Mucosa of stomach (tissue), 1 donor: Measurements from ENCODE around the gene NLK.
"Not testable (repeated sequence)": the region's sequence is repeated elsewhere in the genome, so short reads cannot be mapped to it uniquely, and the experiment has no call there.

Source experiments
- H3K27me3 ChIP-seq: one replicate; pipeline ENCODE4 v1.7.0; 2013; ENCODE audit warnings: mild to moderate bottlenecking, low read length; ENCODE audit not compliant: control insufficient read depth, insufficient read depth
- H3K36me3 ChIP-seq: one replicate; pipeline ENCODE4 v1.7.0; 2013; ENCODE audit warnings: low read length; ENCODE audit not compliant: control insufficient read depth, insufficient read depth
- H3K4me1 ChIP-seq: one replicate; pipeline ENCODE4 v1.7.0; 2013; ENCODE audit warnings: mild to moderate bottlenecking, low read length; ENCODE audit not compliant: control insufficient read depth, insufficient read depth
- H3K4me3 ChIP-seq: one replicate; pipeline ENCODE4 v1.7.0; 2013; ENCODE audit warnings: low read length
- H3K9ac ChIP-seq: one replicate; pipeline ENCODE4 v1.7.0; 2013; ENCODE audit warnings: mild to moderate bottlenecking, low read length, moderate library complexity
- H3K9me3 ChIP-seq: one replicate; pipeline ENCODE4 v1.7.0; 2013; ENCODE audit warnings: mild to moderate bottlenecking, low read length, moderate library complexity; ENCODE audit not compliant: control insufficient read depth
- donor health status: Pancreatic carcinoma.

The NLK gene

DNA sequence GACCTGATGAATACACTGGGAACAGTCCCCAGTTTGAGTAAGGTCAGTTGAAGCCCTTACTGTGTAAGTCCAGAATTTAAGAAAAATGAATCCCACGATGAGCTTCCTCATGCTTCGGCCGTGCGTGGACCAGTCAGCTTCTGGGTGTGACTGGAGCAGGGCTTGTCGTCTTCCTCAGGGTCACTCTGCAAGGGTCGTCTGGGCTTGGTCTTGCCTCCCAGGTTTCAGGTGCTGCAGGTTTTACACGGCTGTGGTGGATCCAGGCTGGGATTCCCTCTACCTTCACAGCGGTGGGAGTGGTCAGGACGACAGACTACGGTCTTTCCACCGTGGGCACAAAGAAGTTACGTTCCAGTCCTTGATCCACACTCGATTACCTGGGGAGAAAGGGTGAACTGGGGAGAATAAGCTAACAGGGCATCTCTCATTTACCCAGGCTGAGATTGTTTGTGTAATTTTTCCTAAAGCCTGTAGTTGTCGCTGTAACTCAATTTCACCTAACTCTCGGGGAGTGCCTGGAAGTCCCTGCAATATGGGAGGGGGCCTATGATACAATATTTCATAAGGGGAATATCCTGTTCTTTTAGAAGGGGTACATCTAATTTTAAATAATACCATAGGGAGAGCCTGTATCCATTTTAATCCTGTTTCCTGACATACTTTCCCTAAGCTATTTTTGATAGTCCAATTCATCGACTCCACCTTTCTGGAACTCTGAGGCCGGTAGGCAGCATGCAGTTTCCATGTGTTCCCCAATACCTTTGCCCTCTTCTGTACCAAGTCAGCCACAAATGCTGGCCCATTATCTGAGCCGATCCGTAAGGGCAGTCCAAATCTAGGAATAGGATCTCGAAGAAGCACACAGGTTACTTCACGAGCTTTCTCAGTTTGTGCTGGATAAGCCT is 190.7 kb downstream of the NLK start:
- Histone ChIP-seq H3K4me3 (peak overlapping the region; percentile 85), H3K4me1 (peaks cover 12% of the 10 kb centered on the region)
- not testable (repeated sequence) for H3K9me3 ChIP-seq

DNA sequence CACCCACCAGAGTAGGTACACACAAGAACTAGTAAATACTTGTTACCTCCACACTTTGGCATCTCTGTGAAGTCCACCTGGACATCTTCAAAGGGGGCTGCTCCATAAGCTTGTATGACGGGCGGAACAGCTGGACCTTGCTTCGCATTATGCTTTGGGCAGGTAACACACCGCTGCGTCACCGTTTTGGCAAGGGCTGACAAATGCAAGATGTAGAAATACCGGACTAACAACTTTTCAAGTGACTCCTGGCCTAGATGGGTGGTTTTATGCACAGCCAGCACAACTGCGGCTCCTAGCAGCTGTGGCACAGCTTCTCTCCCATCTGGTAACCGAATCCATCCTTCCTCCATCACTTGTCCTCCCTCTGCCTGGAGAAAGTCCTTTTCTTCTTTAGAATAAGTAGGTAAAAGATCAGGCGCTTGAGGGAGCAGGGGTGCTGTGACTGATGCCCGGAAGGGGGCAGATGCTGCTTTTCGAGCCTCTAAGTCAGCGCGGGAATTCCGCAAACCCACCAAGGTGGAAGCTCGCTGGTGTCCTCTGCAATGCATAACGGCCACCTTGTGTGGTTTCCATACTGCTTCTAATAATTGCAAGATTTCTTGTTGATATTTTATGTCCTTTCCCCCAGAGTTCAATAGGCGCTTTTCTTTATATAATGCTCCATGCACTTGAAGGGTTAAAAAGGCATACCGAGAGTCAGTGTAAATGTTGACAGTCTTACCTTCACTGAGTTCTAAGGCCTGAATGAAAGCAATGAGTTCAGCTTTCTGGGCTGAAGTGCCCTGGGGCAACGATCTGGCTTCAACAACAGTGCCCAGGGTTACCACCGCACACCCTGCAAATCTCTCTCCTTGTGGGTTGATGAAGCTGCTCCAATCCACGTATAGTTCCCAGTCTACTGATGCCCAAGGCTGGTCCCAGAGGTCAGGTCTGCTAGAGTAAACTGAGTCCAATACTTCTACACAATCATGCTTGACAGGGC is 191.7 kb downstream of the NLK start:
- Histone ChIP-seq H3K4me3 (peak overlapping the region; percentile 85), H3K4me1 (peaks cover 12% of the 10 kb centered on the region), H3K9ac (peak overlapping the region; percentile 77)
- not testable (repeated sequence) for H3K9me3 ChIP-seq, H3K36me3 ChIP-seq, H3K27me3 ChIP-seq

More for the DNA sequence above, 190.7 kb downstream of the NLK start:
- H3K9ac ChIP-seq, result peak overlapping the region; percentile 77
- H3K27me3 ChIP-seq, H3K36me3 ChIP-seq: not testable (repeated sequence)

DNA sequence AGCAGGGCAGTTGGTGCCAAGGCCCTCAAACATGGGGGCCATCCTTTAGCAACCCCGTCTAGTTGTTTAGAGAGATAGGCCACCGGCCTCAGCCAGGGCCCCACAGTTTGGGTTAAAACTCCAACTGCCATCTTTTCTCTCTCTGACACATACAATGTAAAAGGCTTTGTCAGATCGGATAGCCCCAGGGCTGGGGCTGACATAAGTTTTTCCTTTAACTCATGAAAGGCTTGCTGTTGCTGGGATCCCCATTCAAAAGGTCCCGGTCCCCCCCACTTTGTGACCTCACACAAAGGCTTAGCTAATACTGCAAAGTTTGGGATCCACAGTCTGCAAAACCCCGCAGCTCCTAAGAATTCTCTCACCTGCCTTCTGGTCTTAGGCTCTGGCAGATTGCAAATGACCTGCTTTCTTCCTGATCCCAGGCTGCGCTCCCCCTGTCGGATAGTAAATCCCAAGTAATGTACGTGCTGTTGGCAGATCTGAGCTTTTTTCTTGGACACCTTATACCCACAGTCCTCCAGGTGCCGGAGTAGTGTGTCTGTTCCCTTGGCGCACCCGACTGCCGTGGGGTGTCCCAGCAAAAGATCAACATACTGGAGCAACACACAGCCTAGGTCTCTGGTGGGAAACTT is 192.7 kb downstream of the NLK start:
- H3K4me1 ChIP-seq, result peaks cover 12% of the 10 kb centered on the region
- not testable (repeated sequence) for H3K9me3 ChIP-seq

DNA sequence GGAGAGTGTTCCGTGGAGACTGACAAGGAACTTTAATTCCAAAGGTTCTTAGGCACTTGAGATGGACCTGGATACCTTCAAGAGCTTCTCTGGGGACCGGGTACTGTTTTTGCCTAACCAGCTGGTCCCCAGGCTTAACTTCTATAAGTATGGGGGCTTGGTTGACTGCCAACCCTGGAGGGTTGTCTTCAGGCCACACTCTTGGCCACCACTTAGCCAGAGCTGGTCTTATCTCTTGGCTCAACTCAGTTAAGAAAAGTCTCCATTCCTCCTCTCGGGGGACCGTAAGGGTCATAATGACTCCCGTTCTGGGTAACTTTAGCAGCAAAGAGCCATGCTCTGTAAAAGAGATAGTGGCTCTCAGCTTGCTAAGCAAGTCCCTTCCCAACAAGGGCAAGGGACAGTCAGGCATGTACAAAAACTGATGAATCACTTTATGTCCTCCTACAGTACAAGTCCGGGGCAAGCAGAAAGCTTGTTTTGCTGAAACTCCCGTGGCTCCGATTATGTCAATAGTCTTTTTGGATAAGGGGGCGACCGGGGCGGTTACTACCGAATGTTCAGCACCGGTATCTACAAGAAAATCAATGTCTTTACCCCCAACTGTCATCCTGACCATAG is 193.7 kb downstream of the NLK start:
- H3K27me3 ChIP-seq, H3K9me3 ChIP-seq, H3K9ac ChIP-seq, H3K36me3 ChIP-seq, H3K4me3 ChIP-seq: not testable (repeated sequence)
- H3K4me1 ChIP-seq, result peaks cover 12% of the 10 kb centered on the region

More for the DNA sequence above, 192.7 kb downstream of the NLK start:
- H3K4me3 ChIP-seq, H3K36me3 ChIP-seq, H3K27me3 ChIP-seq, H3K9ac ChIP-seq: not testable (repeated sequence)

DNA sequence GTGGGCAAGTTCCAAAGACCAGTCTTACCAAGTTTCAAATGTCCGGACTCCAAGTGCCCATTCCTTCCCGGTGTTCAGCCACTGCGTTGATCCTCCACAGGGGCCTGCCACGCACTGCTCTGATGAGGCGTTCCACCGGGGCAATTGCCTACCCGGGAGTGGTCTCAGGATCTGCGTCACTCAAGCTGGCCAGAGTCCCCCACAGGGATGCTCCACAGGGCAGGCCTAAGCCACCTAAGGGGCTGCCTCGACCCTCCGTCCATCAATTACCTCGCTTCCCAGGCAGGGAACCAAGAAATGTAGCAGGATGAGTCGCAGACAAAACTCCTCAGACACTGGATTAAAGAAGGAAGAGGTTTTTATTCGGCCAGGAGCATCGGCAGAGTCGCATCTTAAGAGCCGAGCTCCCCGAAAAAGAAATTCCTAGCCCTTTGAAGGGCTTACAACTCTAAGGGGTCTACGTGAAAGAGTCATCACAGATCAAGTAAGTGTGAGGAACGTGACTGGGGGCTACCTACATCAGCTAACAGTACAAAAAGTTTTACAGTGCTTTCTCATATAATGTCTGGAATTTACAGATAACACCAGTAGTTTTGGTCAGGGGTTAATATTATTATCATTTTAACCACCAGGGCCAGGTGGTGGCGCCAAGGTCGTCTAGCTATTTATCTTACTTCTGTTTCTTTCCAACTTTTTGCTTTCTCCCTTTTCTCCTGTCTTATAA is 196.2 kb downstream of the NLK start:
- H3K9ac ChIP-seq, H3K4me3 ChIP-seq, H3K9me3 ChIP-seq, H3K36me3 ChIP-seq, H3K27me3 ChIP-seq: not testable (repeated sequence)
- H3K4me1 ChIP-seq, result peaks cover 12% of the 10 kb centered on the region

DNA sequence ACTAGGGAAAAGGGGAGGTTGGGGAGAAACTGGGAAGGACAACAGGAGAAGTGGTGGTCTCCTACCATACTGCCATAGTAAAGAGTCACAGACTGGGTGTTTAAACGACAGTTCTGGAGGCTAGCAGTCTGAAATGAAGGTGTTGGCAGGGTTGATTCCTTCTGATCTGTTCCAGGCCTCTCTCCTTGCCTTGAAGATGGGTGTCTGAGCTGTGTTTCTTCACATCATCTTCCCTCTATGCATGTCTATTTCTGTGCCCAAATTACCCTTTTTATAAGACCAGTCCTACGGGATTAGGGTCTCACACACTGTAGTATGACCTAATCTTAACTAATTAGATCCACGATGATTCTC is 196.8 kb downstream of the NLK start:
- Histone ChIP-seq H3K27me3 (no peaks in the 10 kb centered on the region), H3K4me3 (no peak overlapping the region), H3K4me1 (peaks cover 9% of the 10 kb centered on the region), H3K9me3 (no peaks in the 10 kb centered on the region), H3K36me3 (no peaks in the 10 kb centered on the region), H3K9ac (no peak overlapping the region)

DNA sequence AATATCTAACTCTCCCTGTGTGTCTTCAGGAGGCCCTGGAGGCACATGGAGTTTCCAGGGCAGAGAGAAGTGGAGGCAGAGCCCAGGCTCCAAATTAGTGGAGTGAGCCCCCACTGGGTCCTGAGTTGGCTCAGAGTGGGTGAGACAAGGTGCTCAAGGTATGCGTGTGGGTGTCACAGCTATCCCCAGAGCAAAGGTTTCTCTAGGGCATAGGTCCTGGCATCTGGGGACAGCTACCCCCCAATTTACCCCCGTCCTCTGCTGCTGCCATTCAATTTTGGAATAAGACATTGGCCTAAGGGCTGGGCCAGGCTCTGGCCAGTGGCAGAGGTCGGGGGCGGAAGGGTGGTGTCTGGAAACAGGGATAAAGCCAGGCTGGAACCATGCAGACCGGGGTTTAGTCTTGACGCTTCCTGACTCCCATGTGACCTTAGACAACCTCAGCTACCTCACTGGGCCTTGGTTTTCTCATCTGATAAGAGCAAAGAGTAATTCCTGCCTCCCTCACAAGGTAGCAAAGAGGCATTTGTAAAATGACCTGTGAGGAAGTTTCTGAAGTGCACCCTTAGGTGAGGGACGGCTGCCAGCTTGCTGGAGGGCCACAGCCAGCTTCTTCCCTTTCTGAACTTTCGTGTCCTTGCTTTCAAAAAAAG is 198.3 kb downstream of the NLK start:
- Histone ChIP-seq H3K4me3 (no peak overlapping the region), H3K9ac (no peak overlapping the region), H3K27me3 (no peaks in the 10 kb centered on the region), H3K4me1 (no peaks in the 10 kb centered on the region), H3K9me3 (no peaks in the 10 kb centered on the region), H3K36me3 (no peaks in the 10 kb centered on the region)

DNA sequence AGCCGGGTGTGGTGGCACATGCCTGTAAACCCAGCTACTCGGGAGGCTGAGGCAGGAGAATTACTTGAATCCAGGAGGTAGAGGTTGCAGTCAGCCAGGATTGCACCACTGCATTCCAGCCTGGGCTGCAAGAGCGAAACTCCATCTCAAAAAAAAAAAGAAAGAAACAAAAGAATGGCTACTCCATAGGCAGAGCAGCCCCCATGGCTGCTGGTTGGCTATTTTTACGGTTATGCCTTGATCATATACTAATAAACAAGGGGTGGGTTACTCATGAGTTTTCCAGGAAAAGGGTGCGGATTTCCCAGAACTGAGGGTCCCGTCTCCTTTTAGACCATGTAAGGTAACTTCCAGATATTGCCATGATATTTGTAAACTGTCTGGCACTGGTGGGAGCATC is 200.3 kb downstream of the NLK start:
- Histone ChIP-seq H3K9me3 (no peaks in the 10 kb centered on the region), H3K4me1 (no peaks in the 10 kb centered on the region), H3K27me3 (no peaks in the 10 kb centered on the region), H3K4me3 (no peak overlapping the region), H3K9ac (no peak overlapping the region), H3K36me3 (no peaks in the 10 kb centered on the region)

DNA sequence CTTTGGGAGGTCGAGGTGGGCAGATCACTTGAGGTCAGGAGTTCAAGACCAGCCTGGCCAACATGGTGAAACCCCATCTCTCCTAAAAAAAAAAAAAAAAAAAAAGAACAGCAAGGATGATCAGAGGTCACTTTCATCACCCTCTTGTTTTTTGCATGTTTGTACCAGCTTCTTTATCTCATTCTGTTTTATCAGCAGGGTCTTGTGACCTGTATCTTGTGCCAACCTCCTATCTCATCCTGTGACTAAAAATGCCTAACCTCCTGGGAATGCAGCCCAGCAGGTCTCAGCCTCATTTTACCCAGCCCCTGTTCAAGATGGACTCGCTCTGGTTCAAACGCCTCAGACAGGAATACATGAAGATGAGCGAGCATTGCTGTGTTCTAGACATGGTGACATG is 200.8 kb downstream of the NLK start:
- H3K9me3 ChIP-seq, H3K9ac ChIP-seq, H3K4me3 ChIP-seq, H3K27me3 ChIP-seq, H3K4me1 ChIP-seq, H3K36me3 ChIP-seq: not testable (repeated sequence)

DNA sequence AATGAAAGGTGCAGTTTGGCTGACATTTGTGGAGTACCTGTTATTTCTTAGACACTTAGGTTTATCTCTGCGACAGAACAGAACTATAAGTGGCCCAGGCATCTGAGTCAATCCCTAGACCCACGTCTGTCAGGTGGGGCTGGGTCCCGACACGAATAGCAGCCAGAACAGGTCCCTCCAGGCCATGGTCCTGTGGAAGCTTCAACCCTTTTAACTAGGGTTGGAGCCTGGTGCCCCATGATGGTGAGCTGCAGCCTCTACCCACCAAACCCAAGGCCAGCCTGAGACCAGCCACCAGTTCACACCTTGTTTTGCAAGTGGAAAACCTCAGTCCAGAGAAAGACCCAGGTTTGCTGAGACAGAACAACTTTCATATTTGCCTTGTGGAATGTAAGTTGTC is 202.0 kb downstream of the NLK start:
- Histone ChIP-seq H3K27me3 (no peaks in the 10 kb centered on the region), H3K9ac (no peak overlapping the region), H3K9me3 (no peaks in the 10 kb centered on the region), H3K36me3 (no peaks in the 10 kb centered on the region), H3K4me1 (no peaks in the 10 kb centered on the region), H3K4me3 (no peak overlapping the region)
